Breast epithelium (tissue), 3 donors: ENCODE measurements around the gene SNRNP200.

Experiments
- CTCF ChIP-seq, 3 donors: fragments of 450-650 bp; IDR thresholded peaks; one replicate each; pipeline ENCODE4 v1.5.1; 2016 to 2017; ENCODE audit warnings: antibody characterized with exemption in 3 of 3, mild to moderate bottlenecking in 3 of 3, moderate library complexity in 3 of 3
- POLR2A ChIP-seq: fragments of 450-650 bp; IDR thresholded peaks from one replicate; pipeline ENCODE4 v1.6.1; 2016; ENCODE audit warnings: antibody characterized with exemption, mild to moderate bottlenecking, moderate library complexity
- POLR2AphosphoS5 ChIP-seq, 3 donors: sonication (generic); formaldehyde crosslinking; IDR thresholded peaks; one replicate each; pipeline ENCODE4 v1.6.1; 2017; ENCODE audit warnings: antibody characterized with exemption in 3 of 3

GRCh38 chr2:96259497-96259921 is 45.8 kb downstream of the SNRNP200 start:
- TF ChIP-seq CTCF (IDR thresholded peaks at IDR 0.05) = no peak
- no peak for TF ChIP-seq POLR2A
- TF ChIP-seq POLR2AphosphoS5 (IDR thresholded peaks at IDR 0.05) = no peak
